ENCODE data around the gene CCDC192. TPM values are rescaled to one million over a fixed set of nuclear protein-coding genes. Genes with fewer than 3 reads are reported as not detected.

CCDC192 gene
- total and polyA plus RNA-seq, 10 of the 15 experiments (the other 5 are each of a cell fraction or from before 2014, with no cell fraction given): 0.20 to 0.79 (median 0.32) TPM; not detected in 4

- H3K4me1 ChIP-seq (ENCODE audit: control insufficient read depth, insufficient read depth, low read length): no peaks in the 10 kb centered on the region
- H3K79me2 ChIP-seq (ENCODE audit: control insufficient read depth, insufficient read depth, low read length): no peaks in the 10 kb centered on the region
- ChIA-PET RAD21 (ENCODE audit: unreplicated experiment) (interaction anchor here (0.9 kb wide), 1 partner anchor 12 kb away, joined by 3 read pairs; no protein-coding TSS in a partner anchor), CTCF (interaction anchor here (0.7 to 4.5 kb wide), 4 partner anchors 15 to 517 kb away, joined by 3 to 36 read pairs (median 3); no protein-coding TSS in a partner anchor), SMC1A (ENCODE audit: uncharacterized antibody, unreplicated experiment) (interaction anchor here (0.6 to 3.1 kb wide), 5 partner anchors 9 to 92 kb away, joined by 3 to 12 read pairs (median 3); no protein-coding TSS in a partner anchor), POLR2A (interaction anchor here (0.7 kb wide), 1 partner anchor 184 kb away, joined by 6 read pairs; no protein-coding TSS in a partner anchor)
- H4K20me1 ChIP-seq (ENCODE audit: control insufficient read depth, insufficient read depth): no peaks in the 10 kb centered on the region
- H3K4me3 ChIP-seq: no peak overlapping the region
- no peaks in the 10 kb centered on the region for H3K9me3 ChIP-seq (replicated peaks; ENCODE audit: control insufficient read depth, insufficient read depth, low read length)
- 78% methylated on average over 5 of the region's 5 CpGs for WGBS (ENCODE audit: insufficient coverage, insufficient replicate concordance, low lambda C conversion rate, missing lambda C conversion rate)
- H3K9ac ChIP-seq (ENCODE audit: control insufficient read depth, insufficient read depth, low read length): no peak overlapping the region
- TF ChIP-seq RAD21 (IDR thresholded peaks at IDR 0.05; ENCODE audit: insufficient read depth, low read depth, low read length) (no peak), EZH2 (IDR thresholded peaks at IDR 0.05; ENCODE audit: borderline replicate concordance, control insufficient read depth, low read depth, low read length) (no peak), ZBTB40 (IDR thresholded peaks at IDR 0.05; ENCODE audit: borderline replicate concordance) (no peak), SREBF2 (IDR thresholded peaks at IDR 0.05; ENCODE audit: low read length) (no peak), SRF (IDR thresholded peaks at IDR 0.05; ENCODE audit: low read depth in 2 of 2, low read length in 2 of 2) (no peak), CHD4 (IDR thresholded peaks at IDR 0.05) (no peak), POLR2AphosphoS2 (IDR thresholded peaks at IDR 0.05; ENCODE audit: low read depth, low read length) (no peak), BACH1 (IDR thresholded peaks at IDR 0.05; ENCODE audit: borderline replicate concordance) (no peak), RBBP5 (conservative IDR thresholded peaks at IDR 0.05) (no peak), HDGF (IDR thresholded peaks at IDR 0.05) (no peak), BCL3 (IDR thresholded peaks at IDR 0.05; ENCODE audit: borderline replicate concordance, insufficient read depth, low read depth, low read length, poor library complexity, severe bottlenecking) (no peak), PML (IDR thresholded peaks at IDR 0.05; ENCODE audit: low read length) (no peak), ASH2L (IDR thresholded peaks at IDR 0.05; ENCODE audit: borderline replicate concordance, low read depth) (no peak), NR2C1 (IDR thresholded peaks at IDR 0.05) (no peak), FOXK2 (IDR thresholded peaks at IDR 0.05) (no peak)
- no peak for DNase-seq (ENCODE audit: low read depth, low spot score)
- no peak overlapping the region for H3K27ac ChIP-seq (ENCODE audit: control insufficient read depth, insufficient read depth)
- ATAC-seq: no peak
- H2AFZ ChIP-seq (ENCODE audit: control insufficient read depth, low read depth, low read length): no peak overlapping the region
- no TSS peak for BruUV-seq (replicated peaks)
- no peak overlapping the region for H3K4me2 ChIP-seq (ENCODE audit: control insufficient read depth, insufficient read depth)
- in situ Hi-C loops (cut with MboI): no loop called here
- no peaks in the 10 kb centered on the region for H3K36me3 ChIP-seq (ENCODE audit: control insufficient read depth in 2 of 2, insufficient read depth in 2 of 2, low read length in 1 of 2)
- intact Hi-C loops (cut with micrococcal nuclease; ENCODE audit: unreplicated experiment): no loop called here
- no peaks in the 10 kb centered on the region for H3K27me3 ChIP-seq (replicated peaks in 1 of 2; ENCODE audit: control insufficient read depth in 2 of 2, insufficient read depth in 2 of 2, low read length in 1 of 2)
- FAIRE-seq: no peak
Observed at GRCh38 chr5:127894461-127894860, 191.3 kb downstream of the CCDC192 start.

Measured in GM12878 (cell line).